ENCODE results near the gene SLC39A5.

SLC39A5 gene

GRCh38 chr12:56243731-56244181 lies 13.9 kb downstream of the SLC39A5 start:
- H3K4me3 ChIP-seq (ENCODE audit: low read length): no peak overlapping the region
- no peak for DNase-seq (ENCODE audit: low read depth)
- no peak for TF ChIP-seq CTCF (conservative IDR thresholded peaks at IDR 0.05; ENCODE audit: low read depth, low read length)

- H3K4me3 ChIP-seq (ENCODE audit: low read length): no peak overlapping the region
- no peak for TF ChIP-seq CTCF (conservative IDR thresholded peaks at IDR 0.05; ENCODE audit: low read depth, low read length)
These were observed 14.6 kb downstream of the SLC39A5 start for GRCh38 chr12:56244494-56244893.

GRCh38 chr12:56247923-56248322 lies 18.1 kb downstream of the SLC39A5 start:
- no peak for DNase-seq (ENCODE audit: low read depth)
- no peak for TF ChIP-seq CTCF (conservative IDR thresholded peaks at IDR 0.05; ENCODE audit: low read depth, low read length)
- no peak overlapping the region for H3K4me3 ChIP-seq (ENCODE audit: low read length)

More at GRCh38 chr12:56244494-56244893, 14.6 kb downstream of the SLC39A5 start:
- no peak for DNase-seq (ENCODE audit: low read depth)

GRCh38 chr12:56248711-56249110 lies 18.9 kb downstream of the SLC39A5 start:
- H3K4me3 ChIP-seq (ENCODE audit: low read length): no peak overlapping the region
- no peak for TF ChIP-seq CTCF (conservative IDR thresholded peaks at IDR 0.05; ENCODE audit: low read depth, low read length)
- DNase-seq (ENCODE audit: low read depth): no peak

- DNase-seq (ENCODE audit: low read depth): no peak
- H3K4me3 ChIP-seq (ENCODE audit: low read length): no peak overlapping the region
- TF ChIP-seq CTCF (conservative IDR thresholded peaks at IDR 0.05; ENCODE audit: low read depth, low read length): no peak
These were observed 22.8 kb downstream of the SLC39A5 start for GRCh38 chr12:56252649-56253048.

- no peak for TF ChIP-seq CTCF (conservative IDR thresholded peaks at IDR 0.05; ENCODE audit: low read depth, low read length)
- DNase-seq (ENCODE audit: low read depth): no peak
- H3K4me3 ChIP-seq (ENCODE audit: low read length): no peak overlapping the region
These were observed 23.2 kb downstream of the SLC39A5 start for GRCh38 chr12:56253091-56253490.

GRCh38 chr12:56255671-56256070 lies 25.8 kb downstream of the SLC39A5 start:
- TF ChIP-seq CTCF (conservative IDR thresholded peaks at IDR 0.05; ENCODE audit: low read depth, low read length): no peak
- DNase-seq (ENCODE audit: low read depth): no peak
- no peak overlapping the region for H3K4me3 ChIP-seq (ENCODE audit: low read length)
